D341Med (cell line): Measurements from ENCODE around the gene CABLES1.
"Not testable (repeated sequence)": the region's sequence is repeated elsewhere in the genome, so short reads cannot be mapped to it uniquely, and the experiment has no call there.

ENCODE experiments used
- DNase-seq: peaks from one replicate; pipeline ENCODE4 v3.0.0; 2012; ENCODE audit warnings: low spot score

CABLES1 gene

DNA sequence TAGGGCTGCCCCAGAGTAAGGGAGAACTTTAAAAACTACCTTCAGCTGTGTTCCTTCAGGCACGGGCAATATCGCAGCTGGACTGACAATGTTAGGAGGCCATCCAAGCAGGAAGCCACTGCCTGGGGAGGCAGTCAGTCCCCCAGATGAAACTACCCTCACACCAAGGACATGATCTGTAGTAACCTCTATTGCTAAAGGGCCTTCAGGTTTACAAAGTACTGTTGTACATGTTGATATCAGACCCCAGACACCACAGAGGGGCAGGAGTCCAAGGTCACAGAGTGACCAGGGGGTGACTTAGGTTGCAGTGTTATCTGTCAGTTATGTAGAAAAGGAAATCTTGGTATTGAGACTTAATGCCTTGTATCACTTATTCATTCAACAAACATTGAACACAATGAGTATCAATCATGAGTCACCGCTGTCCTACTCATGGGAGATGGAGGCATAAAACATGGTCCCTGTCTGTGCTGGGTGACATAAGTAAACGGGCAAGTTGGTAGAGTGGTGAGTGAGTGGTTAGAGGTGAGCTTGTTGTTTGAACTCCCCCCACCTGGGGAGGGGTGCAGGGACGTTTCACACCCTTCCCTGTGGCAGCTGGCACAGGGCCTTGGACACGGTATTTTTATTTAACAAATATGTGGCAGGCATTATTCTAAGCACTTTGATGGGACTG is 7.1 kb downstream of the CABLES1 start:
- no peak for DNase-seq

DNA sequence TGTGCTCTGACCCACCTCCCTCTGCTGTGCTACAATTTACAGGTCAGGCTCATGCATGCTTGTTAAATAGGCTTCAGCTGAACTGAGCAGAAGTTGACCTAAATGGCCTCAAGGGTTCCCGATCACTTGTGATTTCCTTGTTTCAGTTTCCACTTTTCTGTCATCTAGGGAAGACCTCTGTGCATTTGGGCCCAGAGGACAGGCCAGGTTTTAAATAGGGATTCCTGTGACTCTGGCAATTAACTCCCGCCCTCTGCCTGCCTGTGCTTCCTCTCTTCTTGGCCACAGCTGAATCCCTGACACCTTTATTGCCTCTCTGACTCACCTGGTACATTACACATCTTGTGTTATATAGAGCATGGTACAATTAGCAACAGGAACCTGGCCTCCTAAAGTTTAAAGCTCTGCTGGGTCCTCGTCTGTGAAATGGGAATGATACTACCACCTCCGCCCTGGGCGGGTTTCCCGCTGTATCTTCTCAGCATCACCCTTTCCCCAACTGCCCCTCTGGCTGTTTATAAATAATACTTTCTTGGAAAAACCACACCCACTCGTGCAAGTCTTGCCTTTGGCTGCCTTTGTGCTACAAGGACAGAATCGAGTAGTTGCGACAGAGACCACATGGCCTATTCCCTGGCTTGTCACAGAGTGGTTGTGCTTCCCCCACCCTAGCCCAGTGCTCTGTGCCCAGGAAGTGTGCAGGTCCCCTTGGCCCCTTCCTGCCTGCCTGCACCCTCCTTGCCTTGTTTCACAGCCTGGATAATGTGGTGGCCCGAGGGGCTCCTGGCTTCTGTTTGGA is 7.9 kb downstream of the CABLES1 start:
- DNase-seq: no peak

DNA sequence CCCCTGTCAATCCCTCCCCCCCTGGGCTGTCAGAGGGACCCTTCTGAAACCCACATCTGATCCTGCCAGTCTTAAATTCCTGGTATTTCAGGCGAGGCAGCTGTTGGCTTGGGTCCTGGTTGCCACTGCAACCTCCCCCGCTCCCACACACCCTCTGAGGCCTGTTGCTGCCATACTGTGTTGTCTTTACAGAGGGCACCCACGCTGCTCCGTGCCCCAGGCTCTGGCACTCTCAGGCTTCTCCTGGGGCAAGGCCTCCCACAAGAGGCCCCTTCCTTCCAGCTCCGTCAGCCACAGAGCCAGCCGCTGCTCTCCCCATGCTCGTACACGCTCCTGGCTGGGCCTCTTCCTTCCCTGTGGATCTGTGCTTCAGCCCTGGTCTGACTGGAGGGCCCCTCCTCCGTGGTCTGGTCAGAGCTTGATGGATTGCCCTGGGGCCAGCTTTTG is 8.6 kb downstream of the CABLES1 start:
- no peak for DNase-seq

DNA sequence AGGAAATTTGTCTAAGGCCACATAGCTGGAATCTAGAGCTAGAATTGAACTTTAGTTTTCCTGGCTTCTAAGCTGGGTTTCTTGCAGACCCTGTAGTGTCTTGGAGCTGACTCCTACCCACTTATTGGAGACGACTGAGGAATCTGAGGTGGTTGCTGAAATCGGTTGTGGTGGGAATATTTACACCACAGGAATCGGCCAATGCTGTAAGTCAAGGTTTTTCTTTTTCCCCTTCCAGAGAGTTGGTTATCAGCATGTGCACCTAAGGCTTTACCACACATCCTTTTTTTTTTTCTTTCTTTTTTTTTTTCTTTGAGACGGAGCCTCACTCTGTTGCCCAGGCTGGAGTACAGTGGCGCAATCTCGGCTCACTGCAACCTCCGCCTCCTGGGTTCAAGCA is 9.4 kb downstream of the CABLES1 start:
- no peak for DNase-seq

DNA sequence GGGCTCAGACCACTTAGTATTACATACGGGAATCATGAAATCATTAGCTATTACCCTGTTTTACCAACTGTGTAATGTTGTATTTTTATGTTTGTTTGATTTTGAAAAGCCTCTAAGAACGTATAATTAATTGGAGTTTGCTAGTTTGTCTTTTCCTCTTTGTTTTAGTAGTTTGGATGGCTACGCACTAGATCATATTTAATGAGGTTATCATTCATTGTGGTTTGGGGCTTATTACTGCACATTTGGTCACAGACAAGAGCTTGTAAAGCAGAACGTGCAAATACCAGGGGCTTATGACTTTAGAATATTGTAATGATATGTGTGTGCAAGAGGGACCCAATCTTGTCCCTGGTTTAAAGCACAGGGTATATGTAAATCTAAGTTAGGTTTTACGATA is 10.3 kb downstream of the CABLES1 start:
- DNase-seq: no peak

DNA sequence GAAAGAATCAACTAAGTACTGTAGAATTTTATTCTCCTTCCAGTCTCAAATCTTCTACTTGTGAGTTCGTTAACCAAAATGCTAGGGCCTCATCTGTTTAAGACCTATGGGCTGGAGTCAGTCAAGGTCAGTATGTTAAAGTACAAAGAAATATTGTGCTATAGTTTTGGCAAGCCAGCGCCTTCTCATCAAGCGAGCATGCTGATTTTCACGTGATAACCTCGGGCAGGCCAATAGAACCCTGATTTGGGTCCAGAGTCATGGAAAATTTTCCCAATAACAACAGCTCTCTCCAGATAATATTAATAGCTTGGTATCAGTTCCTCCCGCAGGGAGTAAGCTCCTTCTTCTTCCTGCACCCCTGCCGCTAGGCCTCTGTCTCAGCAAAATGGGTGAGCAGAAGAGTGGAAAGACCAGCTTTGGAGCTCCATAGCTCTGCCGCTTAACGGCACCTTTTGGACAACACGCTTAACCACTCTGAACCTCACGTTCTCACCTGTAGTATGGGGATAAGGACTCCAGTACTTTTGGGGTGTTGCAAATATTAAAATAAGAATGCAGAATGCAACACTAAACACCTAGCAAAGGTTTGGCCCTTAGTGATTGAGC is 11.7 kb downstream of the CABLES1 start:
- DNase-seq: no peak

DNA sequence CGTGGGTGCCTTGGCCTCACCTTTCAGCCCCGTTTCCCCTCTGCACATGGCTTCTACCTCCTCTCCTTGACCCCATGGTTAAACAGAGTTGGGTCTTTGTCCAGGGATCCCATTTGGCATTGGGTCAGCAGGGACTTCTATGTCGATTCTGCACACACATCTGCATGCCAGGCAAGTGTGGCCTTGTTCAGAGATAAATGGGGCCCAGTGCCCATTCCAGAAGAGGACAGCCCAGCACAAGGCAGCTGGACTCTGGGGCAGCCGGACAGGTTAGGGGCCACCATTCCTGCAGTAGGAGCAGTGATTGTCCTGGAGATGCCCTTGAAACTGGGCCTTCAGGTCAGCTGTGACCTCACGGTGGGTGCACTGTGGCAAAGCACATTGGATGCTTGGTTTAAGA is 13.1 kb downstream of the CABLES1 start:
- no peak for DNase-seq

DNA sequence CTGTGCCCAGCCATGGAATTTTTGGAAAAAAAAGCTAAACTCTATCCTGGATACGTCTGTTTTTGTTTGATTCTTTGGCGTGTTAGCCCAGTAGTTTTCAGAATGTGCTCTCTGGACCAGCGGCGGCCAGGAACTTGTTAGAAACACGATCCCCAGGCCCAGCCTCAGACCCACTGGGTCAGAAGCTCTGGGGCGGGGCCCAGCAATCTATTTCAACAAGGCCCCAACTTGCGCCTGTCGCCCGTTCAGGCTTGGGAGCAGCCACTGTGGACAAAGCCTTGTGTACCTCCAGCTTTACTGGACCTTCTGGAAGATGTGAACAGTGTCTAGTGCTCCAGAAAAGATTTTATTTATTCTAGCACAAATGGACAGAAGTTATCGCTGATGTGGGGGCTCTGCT is 14.3 kb downstream of the CABLES1 start:
- no peak for DNase-seq

DNA sequence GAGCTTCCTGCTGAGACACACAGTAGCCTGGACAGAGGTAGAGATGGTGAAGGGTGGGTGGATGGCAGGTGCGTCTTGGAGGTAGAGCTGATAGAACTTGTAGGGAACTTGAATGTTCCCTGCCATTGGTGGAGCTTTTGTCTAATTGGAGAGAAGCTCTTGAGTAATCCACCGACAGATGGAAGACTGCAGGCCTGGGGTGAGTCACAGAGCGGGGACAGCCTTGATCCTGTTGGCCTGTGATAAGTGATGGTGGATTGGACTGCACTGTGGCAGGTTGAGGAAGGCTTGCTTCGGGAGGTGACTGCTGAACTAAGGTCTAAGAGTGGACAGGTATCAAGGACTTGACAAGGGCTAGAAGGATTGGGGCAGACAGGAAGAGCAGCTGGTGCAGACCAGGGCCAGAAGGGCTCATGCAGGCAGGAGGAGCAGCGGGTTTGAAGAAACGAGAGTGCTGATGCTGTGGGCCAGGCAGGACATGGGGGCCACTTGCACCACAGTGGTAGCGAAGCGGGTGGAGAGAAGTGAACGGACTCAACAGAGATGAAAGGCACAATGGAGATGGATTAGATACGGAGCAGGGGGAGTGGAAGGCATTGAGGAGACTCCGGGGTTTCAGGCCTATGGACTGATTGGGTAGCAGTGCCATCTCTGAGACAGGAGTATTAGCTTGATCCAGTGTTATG is 16.3 kb downstream of the CABLES1 start:
- no peak for DNase-seq

DNA sequence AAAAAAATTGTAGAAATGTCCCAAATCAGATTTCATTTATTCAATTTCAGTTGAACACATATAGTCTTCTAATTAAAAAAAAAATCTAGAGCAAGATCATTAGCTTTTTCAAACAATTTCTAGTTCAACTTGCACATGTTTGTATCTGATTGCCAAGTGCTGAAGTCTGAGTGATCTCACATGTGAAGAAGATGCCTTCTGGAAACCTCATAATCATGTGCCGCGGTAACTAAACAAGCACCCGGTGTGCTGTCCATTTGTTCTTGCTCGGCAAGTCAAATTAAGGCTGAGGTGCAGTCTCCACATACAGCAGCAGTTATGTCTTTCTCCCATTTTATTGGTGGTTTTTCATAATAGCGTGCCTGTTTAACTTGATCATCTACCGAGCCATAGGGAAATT is 18.7 kb downstream of the CABLES1 start:
- no peak for DNase-seq

DNA sequence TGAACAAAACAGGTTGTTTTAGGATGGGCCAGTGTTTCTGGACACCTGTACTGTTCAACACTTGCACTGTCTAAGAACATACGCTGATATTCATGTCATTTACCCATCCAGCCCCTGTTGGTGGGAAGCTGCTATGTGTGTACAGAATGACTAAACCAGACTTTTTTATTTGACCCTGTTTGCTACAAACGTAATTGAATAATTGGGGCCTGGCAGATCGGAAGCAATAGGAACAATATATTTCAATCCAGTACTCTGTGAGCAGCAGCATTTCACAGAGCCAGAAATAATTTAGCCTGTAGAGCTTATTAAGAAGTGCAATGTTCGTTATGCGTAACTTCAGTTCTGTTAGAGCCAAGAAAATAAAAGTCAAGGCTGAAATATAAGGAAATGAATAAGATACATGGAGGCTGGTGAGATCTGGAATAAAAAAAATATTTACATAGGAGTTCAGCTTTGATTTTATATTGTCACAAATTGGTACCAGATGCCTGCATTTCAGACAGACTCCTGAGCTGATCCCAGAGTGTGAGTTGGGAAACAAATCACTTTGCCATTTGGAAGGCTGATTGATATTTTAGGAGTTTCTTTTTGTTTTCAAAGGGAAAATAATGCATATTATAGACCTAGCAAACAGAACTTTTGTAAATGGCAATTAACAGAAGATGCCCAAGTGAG is 19.7 kb downstream of the CABLES1 start:
- DNase-seq: no peak

DNA sequence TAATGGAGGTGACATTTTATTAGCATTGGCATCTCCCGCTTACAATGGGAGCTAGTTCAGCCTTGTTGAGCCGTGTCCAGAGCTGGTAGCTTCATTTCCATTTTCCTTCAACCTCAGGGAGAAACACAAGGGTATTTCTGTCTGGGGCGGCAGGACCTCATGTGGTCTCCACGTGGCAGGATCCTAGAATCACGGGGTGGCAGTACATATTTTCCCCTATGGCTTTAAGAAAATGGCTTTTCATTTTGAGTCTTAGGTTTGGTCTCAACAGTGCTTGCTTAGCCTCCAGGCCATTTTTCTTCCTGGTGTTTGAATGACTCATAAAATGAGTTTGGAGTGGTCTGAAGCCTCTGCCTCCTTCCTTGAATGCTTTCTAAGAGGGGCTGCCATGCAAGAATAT is 20.3 kb downstream of the CABLES1 start:
- no peak for DNase-seq

DNA sequence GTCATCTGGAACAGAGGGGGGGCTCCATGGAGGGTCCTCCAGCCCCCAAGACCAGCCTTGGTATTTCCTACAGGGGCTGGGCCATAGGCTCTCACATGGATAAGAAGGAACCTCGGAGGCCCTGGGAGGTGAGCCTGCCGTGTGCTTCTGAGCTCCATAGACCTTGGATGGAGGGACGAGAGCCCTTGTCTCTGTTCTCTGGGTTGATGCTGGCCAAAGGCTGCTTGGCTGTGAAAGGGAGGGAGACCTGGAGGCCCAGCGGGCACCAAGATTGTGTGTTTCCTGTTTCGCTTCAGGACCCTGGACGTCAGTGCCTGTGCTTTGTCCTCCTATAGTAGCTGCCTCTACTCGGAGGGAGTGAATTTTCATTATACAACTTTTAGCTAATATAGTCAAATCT is 20.8 kb downstream of the CABLES1 start:
- no peak for DNase-seq

DNA sequence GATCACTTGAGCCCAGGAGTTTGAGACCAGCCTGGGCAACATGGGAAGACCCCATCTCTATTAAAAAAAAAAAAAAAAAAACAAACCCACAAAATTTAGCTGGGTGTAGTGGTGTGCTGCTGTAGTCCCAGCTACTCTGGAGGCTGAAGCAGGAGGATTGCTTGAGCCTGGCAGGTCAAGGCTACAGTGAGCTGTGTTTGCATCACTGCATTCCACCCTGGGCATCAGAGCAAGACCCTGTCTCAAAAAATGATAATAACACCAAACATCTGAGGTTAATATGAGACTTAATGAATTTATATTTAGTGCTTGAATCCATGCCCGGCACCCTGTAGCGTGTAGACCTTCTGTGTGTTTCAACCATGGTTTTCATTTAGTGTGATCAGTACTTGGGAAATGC is 22.8 kb downstream of the CABLES1 start:
- DNase-seq: no peak

DNA sequence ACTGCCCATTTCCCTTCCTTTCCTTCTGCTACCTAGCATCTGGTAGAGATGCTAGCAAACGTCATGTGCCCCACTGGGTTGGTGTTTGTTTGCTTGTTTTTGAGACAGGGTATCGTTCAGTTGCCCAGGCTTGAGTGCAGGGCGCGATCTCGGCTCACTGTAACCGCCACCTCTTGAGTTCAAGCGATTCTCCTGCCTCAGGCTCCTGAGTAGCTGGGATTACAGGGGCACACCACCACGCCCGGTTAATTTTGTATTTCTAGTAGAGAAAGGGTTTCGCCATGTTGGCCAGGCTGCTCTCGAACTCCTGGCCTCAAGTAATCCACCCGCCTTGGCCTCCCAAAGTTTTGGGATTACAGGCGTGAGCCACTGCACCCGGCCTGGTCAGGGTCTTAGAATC is 23.6 kb downstream of the CABLES1 start:
- DNase-seq: not testable (repeated sequence)

DNA sequence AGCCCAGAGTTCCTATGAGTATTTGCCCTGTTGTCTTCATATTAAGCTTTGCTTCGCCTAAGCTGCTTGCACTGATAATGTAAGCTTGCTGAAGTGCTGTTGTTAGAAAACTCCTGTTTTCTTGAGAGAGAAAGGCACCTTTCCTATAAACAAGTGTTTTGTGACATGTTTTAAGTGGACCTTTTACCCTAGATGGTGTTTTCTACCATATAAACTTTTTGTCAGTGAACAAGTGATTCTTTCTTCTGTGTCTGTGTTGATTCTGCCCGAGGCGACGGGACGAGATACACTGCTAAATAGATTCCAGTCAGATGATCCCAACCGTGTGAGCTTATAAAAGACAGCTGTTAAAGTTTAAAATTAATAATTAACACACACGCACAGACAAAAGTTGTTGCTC is 24.1 kb downstream of the CABLES1 start:
- no peak for DNase-seq

DNA sequence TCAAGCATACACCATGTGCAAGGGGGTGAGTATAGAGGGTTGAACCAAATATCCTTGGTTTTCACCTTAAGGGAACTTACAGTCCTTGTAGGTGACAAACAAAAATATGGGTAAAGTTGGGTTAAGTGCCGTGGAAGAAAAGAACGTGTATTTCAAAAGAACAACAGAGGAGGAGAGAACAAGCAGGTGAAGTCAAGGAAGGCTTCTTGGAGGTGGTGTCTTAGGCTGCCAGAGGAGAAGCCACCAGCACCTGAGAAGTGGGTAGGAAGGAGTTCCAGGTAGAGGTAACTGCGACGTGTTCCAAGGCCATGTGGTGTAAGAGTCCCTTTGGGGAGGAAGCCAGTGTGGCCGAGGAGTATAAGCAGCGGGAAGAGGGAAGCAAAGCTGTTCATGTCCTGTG is 27.2 kb downstream of the CABLES1 start:
- DNase-seq: no peak

DNA sequence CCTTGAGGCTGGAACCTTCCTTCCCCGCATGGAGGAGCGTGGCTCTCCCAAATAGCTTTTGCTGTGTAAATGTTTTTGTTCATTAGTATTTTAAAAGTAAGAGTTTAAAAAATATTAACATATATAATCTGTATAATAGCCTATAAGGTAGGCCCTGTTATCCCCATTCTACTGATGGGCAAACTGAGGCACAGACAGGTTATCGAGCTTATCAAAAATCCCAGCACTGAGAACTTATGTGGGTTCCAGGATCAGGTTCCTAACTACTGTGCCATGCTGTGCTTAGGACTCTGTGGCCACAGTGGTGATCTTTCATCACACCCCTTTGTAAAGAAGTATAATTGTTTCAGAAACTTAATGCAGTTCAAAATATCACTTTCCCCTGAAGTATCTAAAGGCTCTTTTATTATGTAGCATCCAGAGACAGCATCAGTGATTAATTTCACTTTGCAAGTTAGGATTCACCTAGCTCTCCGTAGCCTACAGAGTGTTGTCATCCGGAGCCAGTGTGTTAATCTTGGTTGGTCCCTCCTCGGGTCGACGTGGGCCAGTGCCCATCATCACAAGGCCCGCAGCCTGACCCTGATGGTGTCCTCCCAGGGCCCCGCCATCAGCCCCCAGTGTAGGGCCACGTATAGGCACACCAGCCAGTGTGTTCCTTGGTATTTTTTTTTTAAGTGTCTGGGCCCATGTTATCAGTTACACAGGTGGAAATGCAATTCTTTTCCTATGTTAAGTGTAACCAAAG is 28.7 kb downstream of the CABLES1 start:
- DNase-seq: no peak

DNA sequence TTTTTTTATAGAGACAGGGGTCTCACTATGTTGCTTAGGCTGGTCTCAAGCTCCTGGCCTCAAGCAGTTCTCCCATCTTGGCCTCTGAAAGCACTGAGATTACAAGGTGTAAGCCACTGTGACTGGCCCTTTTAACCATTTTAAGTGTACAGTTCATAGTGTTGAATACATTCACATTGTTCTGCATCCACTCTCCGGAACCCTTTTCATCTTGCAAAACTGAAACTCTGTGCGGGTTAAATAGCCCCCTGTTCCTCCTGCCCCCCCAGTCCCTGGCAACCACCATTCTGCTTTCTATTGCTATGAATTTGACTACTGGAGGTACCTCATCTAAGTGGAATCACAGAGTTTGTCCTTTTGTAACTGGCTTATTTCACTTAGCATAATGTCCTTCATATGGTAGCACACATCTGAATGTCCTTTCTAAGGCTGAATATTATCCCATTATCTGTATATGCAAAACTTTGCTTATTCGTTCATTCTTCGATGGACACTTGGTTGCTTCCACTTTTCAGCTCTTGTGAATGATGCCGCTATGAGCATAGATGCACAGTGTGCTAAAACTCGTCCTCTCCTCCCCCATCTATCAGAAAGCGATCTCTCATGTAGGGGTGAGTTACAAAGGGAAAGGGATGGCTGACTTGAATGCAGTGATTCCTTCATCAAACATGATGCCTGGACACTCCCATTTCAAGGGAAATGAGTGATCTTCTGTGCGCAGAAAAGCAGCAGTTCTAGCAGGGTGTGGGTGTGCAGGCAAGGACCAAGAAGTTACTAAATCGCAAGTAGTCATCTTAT is 30.2 kb downstream of the CABLES1 start:
- no peak for DNase-seq

DNA sequence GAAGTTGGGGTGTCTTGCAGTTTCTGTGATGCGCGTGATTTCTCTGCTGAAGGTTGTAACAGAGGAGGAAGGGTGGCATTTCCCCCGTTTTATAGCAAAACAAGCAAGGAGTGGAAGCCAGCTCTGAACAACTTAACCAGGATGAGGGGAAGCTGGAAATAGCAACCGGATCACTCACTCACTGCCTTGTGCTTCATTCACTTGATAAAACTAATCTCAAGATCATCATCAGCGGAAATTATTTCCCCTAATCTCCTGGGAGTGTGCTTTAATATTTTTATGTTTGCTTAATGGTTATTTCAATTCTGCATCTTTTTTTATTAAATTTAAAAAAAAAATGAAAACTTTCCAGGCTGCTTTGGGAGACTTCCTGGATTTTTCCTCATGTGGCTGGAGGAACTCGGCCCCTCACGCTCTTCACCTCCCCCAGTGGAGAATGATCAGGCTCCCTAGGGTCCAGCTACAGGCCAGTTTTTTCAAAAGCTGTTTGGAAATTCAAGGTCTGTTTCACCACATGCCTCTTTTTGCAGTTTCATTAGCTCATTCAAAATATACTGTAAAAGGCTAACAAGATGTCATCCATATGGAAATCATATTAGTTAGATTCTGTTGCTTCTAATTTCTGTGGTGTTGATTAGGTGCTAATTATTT is 31.7 kb downstream of the CABLES1 start:
- no peak for DNase-seq
